D721Med (cell line): Measurements from ENCODE around the gene SH2D3C.
A peak's percentile ranks its signal among the peaks of the same experiment; 100 is the strongest.

Experiments used
- DNase-seq: peaks from one replicate; pipeline ENCODE4 v3.0.0; 2011; ENCODE audit warnings: low spot score; ENCODE audit not compliant: insufficient read length
- FAIRE-seq: peaks from 2 replicates; lab custom pipeline; 2011; peaks lifted over from hg19 to GRCh38; lab: Jason Lieb, UNC
- CTCF ChIP-seq: IDR thresholded peaks from 2 replicates; pipeline ENCODE4 v1.5.1; 2012; ENCODE audit warnings: mild to moderate bottlenecking, control low read depth; ENCODE audit not compliant: insufficient read depth; ENCODE audit errors: missing control alignments

Gene SH2D3C

GRCh38 chr9:127778280-127779135 is at the start of gene SH2D3C:
SH2D3C (minus strand) TSS chr9:127778666; CDS start chr9:127778627, 39 bp downstream.
- FAIRE-seq, result no peak
- DNase-seq, result no peak
- no peak for TF ChIP-seq CTCF

- FAIRE-seq (no peak), DNase-seq (no peak)
Measured at GRCh38 chr9:127826253-127826913, 47.9 kb upstream of the SH2D3C start.

GRCh38 chr9:127825319-127826051 is 47.0 kb upstream of the SH2D3C start:
- DNase-seq (peak; percentile 61), FAIRE-seq (no peak)
- TF ChIP-seq CTCF, result peak; percentile 35

More at GRCh38 chr9:127826253-127826913, 47.9 kb upstream of the SH2D3C start:
- TF ChIP-seq CTCF, result no peak

- TF ChIP-seq CTCF, result no peak
- no peak for DNase-seq
- FAIRE-seq, result no peak
Measured at GRCh38 chr9:127822108-127822507, 43.6 kb upstream of the SH2D3C start.

GRCh38 chr9:127818574-127818973 is 40.1 kb upstream of the SH2D3C start:
- DNase-seq, result no peak
- no peak for FAIRE-seq
- TF ChIP-seq CTCF, result no peak

- TF ChIP-seq CTCF, result no peak
- DNase-seq (no peak), FAIRE-seq (no peak)
Measured at GRCh38 chr9:127817881-127818434, 39.5 kb upstream of the SH2D3C start.
